B cell (primary cell): ENCODE results near the gene EXTL1.

Experiments
- CTCF ChIP-seq: fragments of 200-600 bp; IDR thresholded peaks from one replicate; pipeline ENCODE4 v1.8.0; 2022; ENCODE audit warnings: antibody characterized with exemption, mild to moderate bottlenecking
- EZH2 ChIP-seq: IDR thresholded peaks from 2 replicates; pipeline ENCODE4 v1.6.1; 2012; ENCODE audit warnings: borderline replicate concordance, low read depth, mild to moderate bottlenecking, moderate library complexity, low read length; ENCODE audit not compliant: insufficient read depth, poor library complexity, severe bottlenecking

- TF ChIP-seq CTCF = no peak
- no peak for TF ChIP-seq EZH2
Measured at GRCh38 chr1:26066160-26066559, 44.6 kb downstream of the EXTL1 start.
